Measurements from ENCODE around the gene SRRD.

- no peak for TF ChIP-seq POLR2AphosphoS5 (IDR thresholded peaks at IDR 0.05; ENCODE audit: low read depth, low read length)
- TF ChIP-seq, protein P1, sequence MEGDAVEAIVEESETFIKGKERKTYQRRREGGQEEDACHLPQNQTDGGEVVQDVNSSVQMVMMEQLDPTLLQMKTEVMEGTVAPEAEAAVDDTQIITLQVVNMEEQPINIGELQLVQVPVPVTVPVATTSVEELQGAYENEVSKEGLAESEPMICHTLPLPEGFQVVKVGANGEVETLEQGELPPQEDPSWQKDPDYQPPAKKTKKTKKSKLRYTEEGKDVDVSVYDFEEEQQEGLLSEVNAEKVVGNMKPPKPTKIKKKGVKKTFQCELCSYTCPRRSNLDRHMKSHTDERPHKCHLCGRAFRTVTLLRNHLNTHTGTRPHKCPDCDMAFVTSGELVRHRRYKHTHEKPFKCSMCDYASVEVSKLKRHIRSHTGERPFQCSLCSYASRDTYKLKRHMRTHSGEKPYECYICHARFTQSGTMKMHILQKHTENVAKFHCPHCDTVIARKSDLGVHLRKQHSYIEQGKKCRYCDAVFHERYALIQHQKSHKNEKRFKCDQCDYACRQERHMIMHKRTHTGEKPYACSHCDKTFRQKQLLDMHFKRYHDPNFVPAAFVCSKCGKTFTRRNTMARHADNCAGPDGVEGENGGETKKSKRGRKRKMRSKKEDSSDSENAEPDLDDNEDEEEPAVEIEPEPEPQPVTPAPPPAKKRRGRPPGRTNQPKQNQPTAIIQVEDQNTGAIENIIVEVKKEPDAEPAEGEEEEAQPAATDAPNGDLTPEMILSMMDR (IDR thresholded peaks at IDR 0.05), result no peak
- TF ChIP-seq, protein P2, sequence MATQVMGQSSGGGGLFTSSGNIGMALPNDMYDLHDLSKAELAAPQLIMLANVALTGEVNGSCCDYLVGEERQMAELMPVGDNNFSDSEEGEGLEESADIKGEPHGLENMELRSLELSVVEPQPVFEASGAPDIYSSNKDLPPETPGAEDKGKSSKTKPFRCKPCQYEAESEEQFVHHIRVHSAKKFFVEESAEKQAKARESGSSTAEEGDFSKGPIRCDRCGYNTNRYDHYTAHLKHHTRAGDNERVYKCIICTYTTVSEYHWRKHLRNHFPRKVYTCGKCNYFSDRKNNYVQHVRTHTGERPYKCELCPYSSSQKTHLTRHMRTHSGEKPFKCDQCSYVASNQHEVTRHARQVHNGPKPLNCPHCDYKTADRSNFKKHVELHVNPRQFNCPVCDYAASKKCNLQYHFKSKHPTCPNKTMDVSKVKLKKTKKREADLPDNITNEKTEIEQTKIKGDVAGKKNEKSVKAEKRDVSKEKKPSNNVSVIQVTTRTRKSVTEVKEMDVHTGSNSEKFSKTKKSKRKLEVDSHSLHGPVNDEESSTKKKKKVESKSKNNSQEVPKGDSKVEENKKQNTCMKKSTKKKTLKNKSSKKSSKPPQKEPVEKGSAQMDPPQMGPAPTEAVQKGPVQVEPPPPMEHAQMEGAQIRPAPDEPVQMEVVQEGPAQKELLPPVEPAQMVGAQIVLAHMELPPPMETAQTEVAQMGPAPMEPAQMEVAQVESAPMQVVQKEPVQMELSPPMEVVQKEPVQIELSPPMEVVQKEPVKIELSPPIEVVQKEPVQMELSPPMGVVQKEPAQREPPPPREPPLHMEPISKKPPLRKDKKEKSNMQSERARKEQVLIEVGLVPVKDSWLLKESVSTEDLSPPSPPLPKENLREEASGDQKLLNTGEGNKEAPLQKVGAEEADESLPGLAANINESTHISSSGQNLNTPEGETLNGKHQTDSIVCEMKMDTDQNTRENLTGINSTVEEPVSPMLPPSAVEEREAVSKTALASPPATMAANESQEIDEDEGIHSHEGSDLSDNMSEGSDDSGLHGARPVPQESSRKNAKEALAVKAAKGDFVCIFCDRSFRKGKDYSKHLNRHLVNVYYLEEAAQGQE (IDR thresholded peaks at IDR 0.05; ENCODE audit: insufficient read depth in 1 of 2, low read depth in 2 of 2, low read length in 1 of 2), result no peak
These were observed 20.5 kb upstream of the SRRD start for GRCh38 chr22:26463101-26463661.

All from Panc1 (cell line).